C4-2B (cell line): ENCODE results near the gene COPS8.

ENCODE experiments used
- H3K27ac ChIP-seq: fragments of 450-650 bp; 2 replicates; pipeline ENCODE4 v1.5.1; 2017
- ZFX ChIP-seq: fragments of 450-650 bp; IDR thresholded peaks from 2 replicates; pipeline ENCODE4 v1.6.1; 2017
- TF ChIP-seq, protein P1 (sequence below): fragments of 450-650 bp; conservative IDR thresholded peaks from 2 replicates; pipeline ENCODE4 v1.5.1; 2017; ENCODE audit warnings: mild to moderate bottlenecking

The COPS8 gene

DNA sequence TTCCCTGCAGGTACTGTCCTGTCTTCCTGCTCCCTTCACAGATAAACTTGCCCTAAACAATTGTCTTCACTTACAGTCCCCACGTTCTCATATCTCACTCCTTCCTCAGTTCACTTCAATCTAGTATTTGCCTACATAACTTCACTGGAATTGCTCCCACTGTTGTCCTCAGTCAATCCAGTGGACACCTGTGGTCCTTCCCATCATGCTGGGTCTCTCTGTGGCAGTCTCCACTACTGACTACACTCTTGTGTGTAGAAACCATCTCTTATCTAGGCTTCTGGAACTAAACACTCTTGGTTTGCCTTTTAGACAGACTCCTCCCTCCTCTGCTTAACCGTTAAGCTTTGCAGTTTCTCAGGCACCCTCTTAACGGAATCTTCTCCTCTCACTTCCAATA is 58.8 kb downstream of the COPS8 start:
- no peak overlapping the region for H3K27ac ChIP-seq
- TF ChIP-seq, protein P1, sequence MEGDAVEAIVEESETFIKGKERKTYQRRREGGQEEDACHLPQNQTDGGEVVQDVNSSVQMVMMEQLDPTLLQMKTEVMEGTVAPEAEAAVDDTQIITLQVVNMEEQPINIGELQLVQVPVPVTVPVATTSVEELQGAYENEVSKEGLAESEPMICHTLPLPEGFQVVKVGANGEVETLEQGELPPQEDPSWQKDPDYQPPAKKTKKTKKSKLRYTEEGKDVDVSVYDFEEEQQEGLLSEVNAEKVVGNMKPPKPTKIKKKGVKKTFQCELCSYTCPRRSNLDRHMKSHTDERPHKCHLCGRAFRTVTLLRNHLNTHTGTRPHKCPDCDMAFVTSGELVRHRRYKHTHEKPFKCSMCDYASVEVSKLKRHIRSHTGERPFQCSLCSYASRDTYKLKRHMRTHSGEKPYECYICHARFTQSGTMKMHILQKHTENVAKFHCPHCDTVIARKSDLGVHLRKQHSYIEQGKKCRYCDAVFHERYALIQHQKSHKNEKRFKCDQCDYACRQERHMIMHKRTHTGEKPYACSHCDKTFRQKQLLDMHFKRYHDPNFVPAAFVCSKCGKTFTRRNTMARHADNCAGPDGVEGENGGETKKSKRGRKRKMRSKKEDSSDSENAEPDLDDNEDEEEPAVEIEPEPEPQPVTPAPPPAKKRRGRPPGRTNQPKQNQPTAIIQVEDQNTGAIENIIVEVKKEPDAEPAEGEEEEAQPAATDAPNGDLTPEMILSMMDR: no peak
- no peak for TF ChIP-seq ZFX

- TF ChIP-seq, protein P1: no peak
- no peak for TF ChIP-seq ZFX
- no peak overlapping the region for H3K27ac ChIP-seq
Measured at GRCh38 chr2:237147317-237147716, 61.6 kb downstream of the COPS8 start.

- no peak overlapping the region for H3K27ac ChIP-seq
- no peak for TF ChIP-seq ZFX
- TF ChIP-seq, protein P1: no peak
Measured at GRCh38 chr2:237148624-237149023, 62.9 kb downstream of the COPS8 start.

GRCh38 chr2:237149425-237149824 is 63.7 kb downstream of the COPS8 start:
- H3K27ac ChIP-seq: no peak overlapping the region
- no peak for TF ChIP-seq ZFX
- TF ChIP-seq, protein P1: no peak
